ENCODE measurements around the gene GRIK4. TPM values are rescaled to one million over a fixed set of nuclear protein-coding genes. Genes with fewer than 3 reads are reported as not detected.

GRIK4 gene
- total and polyA plus RNA-seq, 12 donors: 0.33 to 4.8 (median 3.0) TPM

- peak in 1 of 7 donors; percentile 6 for DNase-seq
- H3K4me1 ChIP-seq (replicated peaks in 1 of 2): peaks cover 17 to 21% of the 10 kb centered on the region in 2 donors
- no peaks in the 10 kb centered on the region for H3K36me3 ChIP-seq (replicated peaks in 1 of 2)
- 87 to 95% (median 92%) methylated on average over 4 of the region's 4 CpGs for WGBS, 4 donors
- intact Hi-C loops (cut with DNase I): no loop called here
- TF ChIP-seq, protein P1, sequence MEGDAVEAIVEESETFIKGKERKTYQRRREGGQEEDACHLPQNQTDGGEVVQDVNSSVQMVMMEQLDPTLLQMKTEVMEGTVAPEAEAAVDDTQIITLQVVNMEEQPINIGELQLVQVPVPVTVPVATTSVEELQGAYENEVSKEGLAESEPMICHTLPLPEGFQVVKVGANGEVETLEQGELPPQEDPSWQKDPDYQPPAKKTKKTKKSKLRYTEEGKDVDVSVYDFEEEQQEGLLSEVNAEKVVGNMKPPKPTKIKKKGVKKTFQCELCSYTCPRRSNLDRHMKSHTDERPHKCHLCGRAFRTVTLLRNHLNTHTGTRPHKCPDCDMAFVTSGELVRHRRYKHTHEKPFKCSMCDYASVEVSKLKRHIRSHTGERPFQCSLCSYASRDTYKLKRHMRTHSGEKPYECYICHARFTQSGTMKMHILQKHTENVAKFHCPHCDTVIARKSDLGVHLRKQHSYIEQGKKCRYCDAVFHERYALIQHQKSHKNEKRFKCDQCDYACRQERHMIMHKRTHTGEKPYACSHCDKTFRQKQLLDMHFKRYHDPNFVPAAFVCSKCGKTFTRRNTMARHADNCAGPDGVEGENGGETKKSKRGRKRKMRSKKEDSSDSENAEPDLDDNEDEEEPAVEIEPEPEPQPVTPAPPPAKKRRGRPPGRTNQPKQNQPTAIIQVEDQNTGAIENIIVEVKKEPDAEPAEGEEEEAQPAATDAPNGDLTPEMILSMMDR (IDR thresholded peaks at IDR 0.05): no peak
- no peak for TF ChIP-seq POLR2A (IDR thresholded peaks at IDR 0.05)
- no peak overlapping the region for H3K4me3 ChIP-seq
- H3K27me3 ChIP-seq: no peaks in the 10 kb centered on the region
- no peaks in the 10 kb centered on the region for H3K9me3 ChIP-seq (replicated peaks in 1 of 3)
- H3K27ac ChIP-seq: no peak overlapping the region
These were observed 17.2 kb downstream of the GRIK4 start for GRCh38 chr11:120528749-120529148.

GRCh38 chr11:120529214-120529613 lies 17.7 kb downstream of the GRIK4 start:
- WGBS, 4 donors: 72 to 82% (median 78%) methylated on average over 4 to 7 of the region's 7 CpGs
- Histone ChIP-seq H3K9me3 (replicated peaks in 1 of 3) (no peaks in the 10 kb centered on the region), H3K4me1 (replicated peaks in 1 of 2) (peaks cover 17 to 21% of the 10 kb centered on the region in 2 donors), H3K4me3 (no peak overlapping the region), H3K27me3 (no peaks in the 10 kb centered on the region), H3K27ac (no peak overlapping the region), H3K36me3 (replicated peaks in 1 of 2) (no peaks in the 10 kb centered on the region)
- intact Hi-C loops (cut with DNase I): no loop called here
- TF ChIP-seq POLR2A (IDR thresholded peaks at IDR 0.05): no peak
- TF ChIP-seq, protein P1 (IDR thresholded peaks at IDR 0.05): no peak
- DNase-seq: peak in 1 of 7 donors; percentile 6

GRCh38 chr11:120529911-120530310 lies 18.4 kb downstream of the GRIK4 start:
- Histone ChIP-seq H3K4me1 (replicated peaks in 1 of 2) (peaks cover 17 to 21% of the 10 kb centered on the region in 2 donors), H3K27ac (no peak overlapping the region), H3K36me3 (replicated peaks in 1 of 2) (no peaks in the 10 kb centered on the region), H3K4me3 (no peak overlapping the region), H3K27me3 (no peaks in the 10 kb centered on the region), H3K9me3 (replicated peaks in 1 of 3) (no peaks in the 10 kb centered on the region)
- intact Hi-C loops (cut with DNase I): no loop called here
- 58 to 62% (median 60%) methylated on average over 5 to 6 of the region's 6 CpGs for WGBS, 4 donors
- peak in 3 of 7 donors; percentile 35 to 49 (median 45) for DNase-seq
- TF ChIP-seq POLR2A (IDR thresholded peaks at IDR 0.05): no peak
- TF ChIP-seq, protein P1 (IDR thresholded peaks at IDR 0.05): no peak

DNA sequence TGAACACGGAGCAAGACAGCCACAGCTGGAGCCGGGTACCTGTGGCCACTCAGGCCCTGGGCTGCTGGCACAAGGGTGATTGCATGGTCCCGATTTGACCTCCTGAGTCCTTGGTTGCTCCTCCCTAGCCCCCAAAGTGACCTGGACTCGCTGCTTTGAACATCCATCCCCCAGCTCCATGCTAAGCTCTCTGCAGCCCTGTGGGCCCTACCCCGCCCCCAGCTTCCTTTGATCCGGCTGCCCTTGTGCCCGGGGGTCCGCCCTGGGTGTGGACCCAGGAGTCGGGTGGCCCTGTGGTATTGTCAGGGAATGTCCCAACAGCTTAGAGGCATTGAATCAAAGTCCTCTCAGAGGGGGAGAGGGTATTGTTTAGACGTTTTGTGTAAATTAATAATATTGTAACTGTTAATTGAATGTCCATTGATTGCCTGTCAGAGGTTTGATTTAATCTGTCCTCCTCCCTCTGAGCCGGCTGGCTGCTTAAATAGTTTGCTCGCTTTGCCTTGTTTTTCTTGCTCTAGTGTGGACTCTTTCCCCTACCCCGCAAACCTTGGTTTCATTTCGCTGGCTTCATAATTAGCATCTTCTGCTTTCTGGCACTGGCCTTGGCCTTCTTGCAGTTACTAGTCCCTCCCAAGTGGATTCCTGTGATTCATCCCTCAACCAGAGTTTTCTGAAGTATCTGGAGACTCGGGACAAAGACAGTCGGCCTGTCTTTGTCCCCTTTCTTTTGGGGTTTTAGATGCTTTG lies 20.7 kb downstream of the GRIK4 start:
- DNase-seq: peak; percentile 52 to 80 (median 74)
- peak overlapping the region; percentile 22 to 86 (median 75) for H3K27ac ChIP-seq

More for the DNA sequence above, 20.7 kb downstream of the GRIK4 start:
- intact Hi-C loops (cut with DNase I): no loop called here
- WGBS, 4 donors: 38 to 55% (median 42%) methylated on average over 16 of the region's 16 CpGs
- H3K4me1 ChIP-seq (replicated peaks in 1 of 2): peaks cover 17 to 21% of the 10 kb centered on the region in 2 donors
- H3K4me3 ChIP-seq: peak overlapping the region in 1 of 4 donors; percentile 8
- no peaks in the 10 kb centered on the region for H3K27me3 ChIP-seq
- no peaks in the 10 kb centered on the region for H3K9me3 ChIP-seq (replicated peaks in 1 of 3)
- no peaks in the 10 kb centered on the region for H3K36me3 ChIP-seq (replicated peaks in 1 of 2)
- TF ChIP-seq, protein P1 (IDR thresholded peaks at IDR 0.05): no peak
- peak in 1 of 2 donors; percentile 58 for TF ChIP-seq POLR2A (IDR thresholded peaks at IDR 0.05)
